A549 (cell line): Measurements from ENCODE around the gene XRCC3.

ENCODE experiments used
- CBX2 ChIP-seq: fragments of 200-600 bp; sonication (generic); IDR thresholded peaks from 2 replicates; pipeline ENCODE4 v1.6.1; 2016; ENCODE audit warnings: low read depth, mild to moderate bottlenecking, borderline replicate concordance
- CEBPB ChIP-seq, 2 experiments: fragments of >200 bp in 1 of 2; sonication (Bioruptor Twin) in 1 of 2; formaldehyde crosslinking in 1 of 2; IDR thresholded peaks; 2 replicates each; pipeline ENCODE4 v1.6.1; 2012 to 2016
- EP300 ChIP-seq, 2 experiments: fragments of >200 bp; sonication (Bioruptor Twin); formaldehyde crosslinking; IDR thresholded peaks; 2 replicates in 1 of 2; 3 replicates in 1 of 2; pipeline ENCODE4 v1.6.1; 2016 to 2017
- FOSL2 ChIP-seq, 2 experiments: fragments of 450-650 bp in 1 of 2; fragments of >200 bp in 1 of 2; sonication (Bioruptor Twin) in 1 of 2; formaldehyde crosslinking; IDR thresholded peaks; 2 replicates each; pipeline versions ENCODE4 v1.5.0 to v1.6.1; 2016 to 2020; ENCODE audit warnings: mild to moderate bottlenecking in 1 of 2, moderate library complexity in 1 of 2
- JUN ChIP-seq, 2 experiments: fragments of >200 bp; sonication (Bioruptor Twin); formaldehyde crosslinking; IDR thresholded peaks; 2 replicates in 1 of 2; 3 replicates in 1 of 2; pipeline ENCODE4 v1.6.1; 2016 to 2017
- MAZ ChIP-seq: fragments of 150-350 bp; IDR thresholded peaks from 2 replicates; pipeline ENCODE4 v1.6.1; 2014; ENCODE audit warnings: antibody characterized with exemption, low read depth, low read length, borderline replicate concordance
- RAD21 ChIP-seq, 2 experiments: fragments of >200 bp in 1 of 2; sonication (Bioruptor Twin) in 1 of 2; formaldehyde crosslinking in 1 of 2; IDR thresholded peaks in 1 of 2; conservative IDR thresholded peaks in 1 of 2; 2 replicates in 1 of 2; 3 replicates in 1 of 2; pipeline ENCODE4 v1.6.1; 2012 to 2018; ENCODE audit warnings: inconsistent platforms in 1 of 2
- RARB ChIP-seq: fragments of 250-450 bp; sonication (Bioruptor Pico); IDR thresholded peaks from 2 replicates; pipeline ENCODE4 v1.8.0; 2021; ENCODE audit warnings: mild to moderate bottlenecking, moderate library complexity
- TF ChIP-seq, protein P1 (sequence below): fragments of >200 bp; sonication (Bioruptor Twin); formaldehyde crosslinking; IDR thresholded peaks from 3 replicates; pipeline ENCODE4 v1.5.1; 2016
- TF ChIP-seq, protein P2 (sequence below): fragments of 150-350 bp; IDR thresholded peaks from 2 replicates; pipeline ENCODE4 v1.6.1; 2014; ENCODE audit warnings: low read depth, mild to moderate bottlenecking, low read length
- TF ChIP-seq, protein P3 (sequence below): fragments of 200-600 bp; sonication (generic); IDR thresholded peaks from 2 replicates; pipeline ENCODE4 v1.6.1; 2016; ENCODE audit warnings: antibody characterized with exemption, mild to moderate bottlenecking, moderate library complexity

DNA sequence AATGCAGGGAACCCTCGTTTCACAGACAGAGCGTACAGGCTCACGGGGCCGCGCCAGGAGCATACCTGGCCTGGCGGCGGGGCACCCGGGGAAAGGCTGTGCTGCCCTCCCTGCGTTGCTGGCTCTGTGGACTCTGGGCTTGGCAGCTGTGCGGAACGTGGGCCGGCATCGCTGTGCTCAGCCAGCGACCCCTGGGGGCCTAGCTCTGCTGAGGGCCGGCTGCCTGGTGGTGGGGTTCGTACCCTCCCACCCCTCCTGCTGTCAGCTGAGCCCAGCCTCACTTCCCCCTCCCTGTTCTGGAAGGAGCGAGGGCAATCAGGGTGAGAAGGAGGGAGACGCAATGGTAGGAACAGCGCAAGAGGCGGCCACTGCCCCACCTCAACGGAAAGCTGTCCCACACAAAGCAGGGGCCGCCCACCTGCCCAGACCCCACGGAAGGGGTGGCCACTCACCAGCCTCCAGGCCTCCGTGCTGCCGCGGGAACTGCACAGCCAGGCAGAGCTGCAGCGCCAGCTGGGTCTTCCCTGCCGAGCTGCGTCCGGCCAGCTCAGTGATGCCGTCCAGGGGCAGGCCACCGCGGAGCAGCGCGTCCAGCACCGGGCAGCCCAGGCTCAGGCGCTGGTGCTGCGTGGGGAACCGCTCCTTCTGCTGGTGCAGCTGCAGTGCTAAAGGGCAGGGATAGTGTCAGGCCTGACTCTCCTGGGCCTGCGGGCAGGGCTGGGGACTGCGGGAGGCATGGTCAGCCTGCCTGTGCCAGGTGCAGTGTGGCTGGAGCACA, 8.5 kb downstream of the XRCC3 start:
- TF ChIP-seq, protein P1, sequence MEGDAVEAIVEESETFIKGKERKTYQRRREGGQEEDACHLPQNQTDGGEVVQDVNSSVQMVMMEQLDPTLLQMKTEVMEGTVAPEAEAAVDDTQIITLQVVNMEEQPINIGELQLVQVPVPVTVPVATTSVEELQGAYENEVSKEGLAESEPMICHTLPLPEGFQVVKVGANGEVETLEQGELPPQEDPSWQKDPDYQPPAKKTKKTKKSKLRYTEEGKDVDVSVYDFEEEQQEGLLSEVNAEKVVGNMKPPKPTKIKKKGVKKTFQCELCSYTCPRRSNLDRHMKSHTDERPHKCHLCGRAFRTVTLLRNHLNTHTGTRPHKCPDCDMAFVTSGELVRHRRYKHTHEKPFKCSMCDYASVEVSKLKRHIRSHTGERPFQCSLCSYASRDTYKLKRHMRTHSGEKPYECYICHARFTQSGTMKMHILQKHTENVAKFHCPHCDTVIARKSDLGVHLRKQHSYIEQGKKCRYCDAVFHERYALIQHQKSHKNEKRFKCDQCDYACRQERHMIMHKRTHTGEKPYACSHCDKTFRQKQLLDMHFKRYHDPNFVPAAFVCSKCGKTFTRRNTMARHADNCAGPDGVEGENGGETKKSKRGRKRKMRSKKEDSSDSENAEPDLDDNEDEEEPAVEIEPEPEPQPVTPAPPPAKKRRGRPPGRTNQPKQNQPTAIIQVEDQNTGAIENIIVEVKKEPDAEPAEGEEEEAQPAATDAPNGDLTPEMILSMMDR: no peak
- TF ChIP-seq RAD21 (conservative IDR thresholded peaks at IDR 0.05 in 1 of 2, IDR thresholded peaks at IDR 0.05 in 1 of 2) (no peak), RARB (no peak), CEBPB (IDR thresholded peaks at IDR 0.05) (no peak), JUN (IDR thresholded peaks at IDR 0.05) (no peak), EP300 (IDR thresholded peaks at IDR 0.05) (no peak), FOSL2 (IDR thresholded peaks at IDR 0.05) (no peak), FOSL2 (CRISPR knock-in tag; IDR thresholded peaks at IDR 0.05) (no peak), CBX2 (no peak), MAZ (no peak)
- TF ChIP-seq, protein P2, sequence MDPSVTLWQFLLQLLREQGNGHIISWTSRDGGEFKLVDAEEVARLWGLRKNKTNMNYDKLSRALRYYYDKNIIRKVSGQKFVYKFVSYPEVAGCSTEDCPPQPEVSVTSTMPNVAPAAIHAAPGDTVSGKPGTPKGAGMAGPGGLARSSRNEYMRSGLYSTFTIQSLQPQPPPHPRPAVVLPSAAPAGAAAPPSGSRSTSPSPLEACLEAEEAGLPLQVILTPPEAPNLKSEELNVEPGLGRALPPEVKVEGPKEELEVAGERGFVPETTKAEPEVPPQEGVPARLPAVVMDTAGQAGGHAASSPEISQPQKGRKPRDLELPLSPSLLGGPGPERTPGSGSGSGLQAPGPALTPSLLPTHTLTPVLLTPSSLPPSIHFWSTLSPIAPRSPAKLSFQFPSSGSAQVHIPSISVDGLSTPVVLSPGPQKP: no peak
- TF ChIP-seq, protein P3, sequence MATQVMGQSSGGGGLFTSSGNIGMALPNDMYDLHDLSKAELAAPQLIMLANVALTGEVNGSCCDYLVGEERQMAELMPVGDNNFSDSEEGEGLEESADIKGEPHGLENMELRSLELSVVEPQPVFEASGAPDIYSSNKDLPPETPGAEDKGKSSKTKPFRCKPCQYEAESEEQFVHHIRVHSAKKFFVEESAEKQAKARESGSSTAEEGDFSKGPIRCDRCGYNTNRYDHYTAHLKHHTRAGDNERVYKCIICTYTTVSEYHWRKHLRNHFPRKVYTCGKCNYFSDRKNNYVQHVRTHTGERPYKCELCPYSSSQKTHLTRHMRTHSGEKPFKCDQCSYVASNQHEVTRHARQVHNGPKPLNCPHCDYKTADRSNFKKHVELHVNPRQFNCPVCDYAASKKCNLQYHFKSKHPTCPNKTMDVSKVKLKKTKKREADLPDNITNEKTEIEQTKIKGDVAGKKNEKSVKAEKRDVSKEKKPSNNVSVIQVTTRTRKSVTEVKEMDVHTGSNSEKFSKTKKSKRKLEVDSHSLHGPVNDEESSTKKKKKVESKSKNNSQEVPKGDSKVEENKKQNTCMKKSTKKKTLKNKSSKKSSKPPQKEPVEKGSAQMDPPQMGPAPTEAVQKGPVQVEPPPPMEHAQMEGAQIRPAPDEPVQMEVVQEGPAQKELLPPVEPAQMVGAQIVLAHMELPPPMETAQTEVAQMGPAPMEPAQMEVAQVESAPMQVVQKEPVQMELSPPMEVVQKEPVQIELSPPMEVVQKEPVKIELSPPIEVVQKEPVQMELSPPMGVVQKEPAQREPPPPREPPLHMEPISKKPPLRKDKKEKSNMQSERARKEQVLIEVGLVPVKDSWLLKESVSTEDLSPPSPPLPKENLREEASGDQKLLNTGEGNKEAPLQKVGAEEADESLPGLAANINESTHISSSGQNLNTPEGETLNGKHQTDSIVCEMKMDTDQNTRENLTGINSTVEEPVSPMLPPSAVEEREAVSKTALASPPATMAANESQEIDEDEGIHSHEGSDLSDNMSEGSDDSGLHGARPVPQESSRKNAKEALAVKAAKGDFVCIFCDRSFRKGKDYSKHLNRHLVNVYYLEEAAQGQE: no peak
